H1 (cell line): Measurements from ENCODE around the gene ANKLE1. TPM values are rescaled to one million over a fixed set of nuclear protein-coding genes. Genes with fewer than 3 reads are reported as not detected.

Experiments
- CTCF ChIA-PET: fragments of 300-600 bp; sonication (Branson Sonifier 250); formaldehyde crosslinking; loops from one replicate; lab custom pipeline; 2021; ENCODE audit not compliant: partially characterized antibody; lab: Charles Lee
- POLR2A ChIA-PET: fragments of 300-600 bp; sonication (Branson Sonifier 250); formaldehyde crosslinking; loops from one replicate; lab custom pipeline; 2021; ENCODE audit warnings: inconsistent platforms; ENCODE audit not compliant: partially characterized antibody; lab: Charles Lee
- DNase-seq, 2 experiments: peaks; one replicate each; pipeline versions ENCODE4 v3.0.0 to v3.0.0-alpha.2; 2010 to 2022; ENCODE audit warnings: low spot score in 2 of 2, low read depth in 1 of 2, mixed read lengths in 1 of 2
- FAIRE-seq: peaks from 2 replicates; lab custom pipeline; 2011; peaks lifted over from hg19 to GRCh38; lab: Jason Lieb, UNC
- H2AFZ ChIP-seq: 2 replicates; pipeline ENCODE4 v1.8.1; 2012; ENCODE audit warnings: low read length, inconsistent platforms
- H2AK5ac ChIP-seq: 2 replicates; pipeline ENCODE4 v1.6.1; 2013; ENCODE audit warnings: low read depth, low read length
- H2BK120ac ChIP-seq: replicated peaks from 2 replicates; pipeline ENCODE3; 2013; ENCODE audit warnings: low read depth, low read length, inconsistent platforms
- H2BK12ac ChIP-seq: 2 replicates; pipeline ENCODE4 v1.6.1; 2013; ENCODE audit warnings: low read depth, low read length
- H2BK15ac ChIP-seq: 2 replicates; pipeline ENCODE4 v1.6.1; 2013; ENCODE audit warnings: low read length
- H2BK20ac ChIP-seq: 2 replicates; pipeline ENCODE4 v1.6.1; 2013; ENCODE audit warnings: low read length
- H2BK5ac ChIP-seq: 2 replicates; pipeline ENCODE4 v1.6.1; 2013; ENCODE audit warnings: low read depth, low read length
- H3K14ac ChIP-seq: 2 replicates; pipeline ENCODE4 v1.6.1; 2013; ENCODE audit warnings: inconsistent platforms; ENCODE audit not compliant: insufficient read length
- H3K18ac ChIP-seq: 2 replicates; pipeline ENCODE4 v1.6.1; 2013; ENCODE audit warnings: low read length; ENCODE audit errors: extremely low read depth
- H3K23ac ChIP-seq: 2 replicates; pipeline ENCODE4 v1.6.1; 2013; ENCODE audit warnings: inconsistent platforms; ENCODE audit not compliant: insufficient read length
- H3K23me2 ChIP-seq: 2 replicates; pipeline ENCODE4 v1.6.1; 2013; ENCODE audit warnings: low read depth, low read length
- H3K27ac ChIP-seq: 2 replicates; pipeline ENCODE4 v1.6.1; 2011; ENCODE audit warnings: low read depth, low read length, inconsistent platforms
- H3K27me3 ChIP-seq, 4 experiments: replicated peaks in 1 of 4; 1 replicate in 1 of 4; 2 replicates in 3 of 4; pipeline versions ENCODE4 v1.6.1 to v1.8.1; 2011 to 2013; ENCODE audit warnings: low read length in 3 of 4, mild to moderate bottlenecking in 3 of 4, inconsistent platforms in 2 of 4, mixed read lengths in 2 of 4, moderate library complexity in 1 of 4; ENCODE audit not compliant: control insufficient read depth in 3 of 4, insufficient read depth in 3 of 4; ENCODE audit errors: extremely low read depth in 1 of 4
- H3K36me3 ChIP-seq, 4 experiments: 2 replicates each; pipeline versions ENCODE4 v1.6.1 to v1.8.1; 2011 to 2013; ENCODE audit warnings: mild to moderate bottlenecking in 4 of 4, low read length in 3 of 4, moderate library complexity in 2 of 4, control low read depth in 1 of 4, inconsistent platforms in 1 of 4; ENCODE audit not compliant: insufficient read depth in 4 of 4, control insufficient read depth in 2 of 4
- H3K4ac ChIP-seq: replicated peaks from 2 replicates; pipeline ENCODE3; 2013; ENCODE audit warnings: low read length, low read depth, mixed read lengths, inconsistent platforms; ENCODE audit not compliant: insufficient read length
- H3K4me1 ChIP-seq, 4 experiments: replicated peaks in 1 of 4; 1 replicate in 1 of 4; 2 replicates in 3 of 4; pipeline versions ENCODE4 v1.6.1 to v1.8.1; 2011 to 2013; ENCODE audit warnings: low read length in 3 of 4, inconsistent platforms in 2 of 4, mixed read lengths in 1 of 4; ENCODE audit not compliant: insufficient read depth in 4 of 4, control insufficient read depth in 3 of 4
- H3K4me2 ChIP-seq, 2 experiments: 2 replicates each; pipeline versions ENCODE4 v1.6.1 to v1.8.1; 2011 to 2013; ENCODE audit warnings: low read depth in 2 of 2, low read length in 2 of 2, control low read depth in 1 of 2, inconsistent platforms in 1 of 2, mild to moderate bottlenecking in 1 of 2; ENCODE audit not compliant: insufficient read depth in 1 of 2
- H3K4me3 ChIP-seq, 4 experiments: fragments of 200-600, 300-600 bp in 1 of 4; sonication (generic), shearing (Covaris generic), sonication (Bioruptor Twin) in 1 of 4; 2 replicates each; pipeline versions ENCODE4 v1.5.1 to v1.8.1; 2011 to 2016; ENCODE audit warnings: low read length in 4 of 4, low read depth in 3 of 4, control low read depth in 2 of 4, inconsistent platforms in 2 of 4, mild to moderate bottlenecking in 2 of 4, mixed read lengths in 1 of 4, moderate library complexity in 1 of 4; ENCODE audit not compliant: insufficient read depth in 2 of 4; ENCODE audit errors: extremely low read depth in 1 of 4
- H3K56ac ChIP-seq: replicated peaks from 2 replicates; pipeline ENCODE3; 2013; ENCODE audit warnings: low read depth, mild to moderate bottlenecking, mixed read lengths, low read length, inconsistent platforms; ENCODE audit not compliant: insufficient read length
- H3K79me1 ChIP-seq: 2 replicates; pipeline ENCODE4 v1.6.1; 2013; ENCODE audit warnings: low read depth, low read length, control low read depth
- H3K79me2 ChIP-seq, 2 experiments: 2 replicates each; pipeline versions ENCODE4 v1.6.1 to v1.8.1; 2012 to 2013; ENCODE audit warnings: low read length in 2 of 2, mild to moderate bottlenecking in 2 of 2, inconsistent platforms in 1 of 2; ENCODE audit not compliant: insufficient read depth in 2 of 2, control insufficient read depth in 1 of 2
- H3K9ac ChIP-seq, 4 experiments: replicated peaks in 1 of 4; 1 replicate in 1 of 4; 2 replicates in 3 of 4; pipeline versions ENCODE4 v1.6.1 to v1.8.1; 2011 to 2013; ENCODE audit warnings: low read depth in 3 of 4, low read length in 3 of 4, control low read depth in 2 of 4, mild to moderate bottlenecking in 2 of 4, moderate library complexity in 2 of 4, inconsistent platforms in 1 of 4; ENCODE audit errors: extremely low read depth in 1 of 4
- H3K9me3 ChIP-seq, 2 experiments: 2 replicates each; pipeline versions ENCODE4 v1.6.1 to v1.8.1; 2012 to 2013; ENCODE audit warnings: mild to moderate bottlenecking in 2 of 2, moderate library complexity in 2 of 2, control low read depth in 1 of 2, inconsistent platforms in 1 of 2, low read depth in 1 of 2, low read length in 1 of 2, mixed read lengths in 1 of 2; ENCODE audit not compliant: insufficient read depth in 2 of 2
- H4K20me1 ChIP-seq, 2 experiments: replicated peaks in 1 of 2; 2 replicates each; pipeline versions ENCODE3 to v1.8.1; 2011 to 2013; ENCODE audit warnings: inconsistent platforms in 2 of 2, low read length in 2 of 2, mild to moderate bottlenecking in 1 of 2; ENCODE audit not compliant: insufficient read depth in 2 of 2, control insufficient read depth in 1 of 2
- H4K5ac ChIP-seq: 2 replicates; pipeline ENCODE4 v1.6.1; 2013; ENCODE audit warnings: low read length, low read depth, mixed read lengths, inconsistent platforms; ENCODE audit not compliant: insufficient read length
- H4K8ac ChIP-seq: 2 replicates; pipeline ENCODE4 v1.8.0; 2013; ENCODE audit warnings: mild to moderate bottlenecking, moderate library complexity, low read length, inconsistent platforms; ENCODE audit not compliant: insufficient read depth; ENCODE audit errors: extremely low read depth
- H4K91ac ChIP-seq: replicated peaks from 2 replicates; pipeline ENCODE3; 2013; ENCODE audit warnings: low read length, mixed read lengths, inconsistent platforms; ENCODE audit not compliant: insufficient read length
- CHD1 ChIP-seq: IDR thresholded peaks from 2 replicates; pipeline ENCODE4 v1.6.1; 2012; ENCODE audit warnings: low read depth, low read length, improper control_type of control experiment
- GABPA ChIP-seq: IDR thresholded peaks from 2 replicates; pipeline ENCODE4 v1.6.1; 2011; ENCODE audit warnings: mild to moderate bottlenecking, low read length, moderate library complexity, borderline replicate concordance; ENCODE audit not compliant: insufficient read depth
- POLR2A ChIP-seq, 2 experiments: IDR thresholded peaks; 1 replicate in 1 of 2; 2 replicates in 1 of 2; pipeline ENCODE4 v1.6.1; 2011; ENCODE audit warnings: low read depth in 2 of 2, low read length in 2 of 2, mild to moderate bottlenecking in 2 of 2; ENCODE audit errors: control extremely low read depth in 1 of 2
- RBBP5 ChIP-seq: IDR thresholded peaks from 2 replicates; pipeline ENCODE4 v1.7.1; 2012; ENCODE audit warnings: low read depth, mild to moderate bottlenecking, inconsistent platforms, low read length, moderate library complexity, borderline replicate concordance
- RNF2 ChIP-seq: fragments of 200-900, 300-1000 bp; sonication (generic); IDR thresholded peaks from 2 replicates; pipeline ENCODE4 v1.7.1; 2016; ENCODE audit warnings: borderline replicate concordance, low read depth, mild to moderate bottlenecking, antibody characterized with exemption, low read length; ENCODE audit not compliant: poor library complexity, severe bottlenecking; ENCODE audit errors: missing control alignments
- SIN3A ChIP-seq, 2 experiments: IDR thresholded peaks in 1 of 2; conservative IDR thresholded peaks in 1 of 2; 2 replicates each; pipeline ENCODE4 v1.6.1; 2011 to 2012; ENCODE audit warnings: low read length in 2 of 2, improper control_type of control experiment in 1 of 2, low read depth in 1 of 2, mild to moderate bottlenecking in 1 of 2
- SIX5 ChIP-seq: IDR thresholded peaks from 2 replicates; pipeline ENCODE4 v1.6.1; 2011; ENCODE audit warnings: mild to moderate bottlenecking, low read depth, low read length
- TAF1 ChIP-seq: IDR thresholded peaks from 2 replicates; pipeline ENCODE4 v1.6.1; 2011; ENCODE audit warnings: mild to moderate bottlenecking, low read depth, low read length
- TAF7 ChIP-seq: optimal IDR thresholded peaks from 2 replicates; pipeline ENCODE3; 2011; ENCODE audit warnings: low read depth, mild to moderate bottlenecking, inconsistent platforms, low read length, moderate library complexity, borderline replicate concordance
- TEAD4 ChIP-seq: IDR thresholded peaks from 2 replicates; pipeline ENCODE4 v1.6.1; 2012; ENCODE audit warnings: low read depth, low read length, inconsistent platforms, mixed read lengths
- WGBS, 2 experiments: shearing (Covaris generic) in 1 of 2; methylation state at CpG; one replicate each; pipeline versions ENCODE4 v1.1.6 to v1.1.7; 2013 to 2015; ENCODE audit warnings: low lambda C conversion rate in 2 of 2, mixed read lengths in 2 of 2, inconsistent platforms in 1 of 2, low coverage in 1 of 2, missing lambda C conversion rate in 1 of 2; ENCODE audit not compliant: insufficient replicate concordance in 2 of 2, insufficient coverage in 1 of 2, insufficient read length in 1 of 2; ENCODE audit errors: extremely low coverage in 1 of 2, missing lambda C conversion rate in 1 of 2; 5-methylcytosine and 5-hydroxymethylcytosine counted together
- polyA plus RNA-seq, 7 experiments: library from polyadenylated mRNA; depleted of rRNA in 3 of 7; stranded (reverse) in 5 of 7; unstranded in 2 of 7; fragments of >200 nt in 5 of 7; fragments of 200-250 nt in 2 of 7; gene quantifications; 1 replicate in 5 of 7; 2 replicates in 1 of 7; 4 replicates in 1 of 7; pipeline versions ENCODE4 v1.2.1 to v1.2.3, GENCODE V29; 2011 to 2013; ENCODE audit warnings: missing spikeins in 2 of 7, mixed read lengths in 2 of 7
- total RNA-seq: library from RNA; stranded (reverse); fragmentation: NEBNext Ultra II Directional; extraction: Animal tissue kit (Norgen Biotek cat#: 25700); gene quantifications from 2 replicates; pipeline ENCODE4 v1.2.1, GENCODE V29; 2021

Gene ANKLE1
- total and polyA plus RNA-seq, 2 of the 8 experiments (the other 6 are each of a cell fraction or from before 2014, with no cell fraction given): 6.1 to 9.6 TPM

GRCh38 chr19:17235300-17235970, 46.3 kb upstream of the ANKLE1 start:
- POLR2A ChIA-PET: interaction anchor here (0.6 to 12.3 kb wide), 22 partner anchors 7 to 825 kb away, joined by 3 to 118 read pairs (median 4); partner anchors contain the start of genes ANKLE1, BABAM1, MRPL34 and NR2F6
- 0 out of 2 replicates have a peak overlapping the region, but pooled peaks have one; percentile 17 for H2BK12ac ChIP-seq
- peaks cover 8 to 19% of the 10 kb centered on the region in 2 experiments for H4K20me1 ChIP-seq
- peaks cover 4% of the 10 kb centered on the region; the same call in 1 of the 2 replicates for H3K23me2 ChIP-seq
- WGBS, 2 experiments: 2% methylated on average over 57 of the region's 80 CpGs; no CpG with 5 or more reads in 1 of the 2 experiments
- H3K9ac ChIP-seq: peak overlapping the region; percentile 49 to 87 (median 66)
- H3K23ac ChIP-seq: no peak overlapping the region
- no peak overlapping the region for H2BK15ac ChIP-seq
- peak overlapping the region; percentile 94 for H3K4ac ChIP-seq
- H3K18ac ChIP-seq: peak overlapping the region; percentile 98
- no peak overlapping the region for H2BK120ac ChIP-seq
- peak overlapping the region; percentile 91 for H4K5ac ChIP-seq
- peaks cover 3 to 11% (median 7%) of the 10 kb centered on the region in 4 experiments for H3K4me1 ChIP-seq
- H3K4me2 ChIP-seq: peak overlapping the region; percentile 90 to 92
- no peak overlapping the region for H3K14ac ChIP-seq
- H4K91ac ChIP-seq: peak overlapping the region; percentile 90
- 0 out of 2 replicates have a peak overlapping the region, but pooled peaks have one; percentile 39 for H2AK5ac ChIP-seq
- peak overlapping the region; percentile 64; the same call in 1 of the 2 replicates for H3K27ac ChIP-seq
- peak overlapping the region; percentile 89; the same call in 1 of the 2 replicates for H4K8ac ChIP-seq
- peaks cover 5 to 39% of the 10 kb centered on the region in 2 experiments; a peak in 3 of 4 replicates for H3K79me2 ChIP-seq
- no peak overlapping the region for H2BK20ac ChIP-seq
- peak overlapping the region; percentile 93; the same call in 1 of the 2 replicates for H2BK5ac ChIP-seq
- H3K4me3 ChIP-seq: peak overlapping the region; percentile 80 to 89 (median 86)
- CTCF ChIA-PET: interaction anchor here (0.9 to 3.4 kb wide), 11 partner anchors 9 to 170 kb away, joined by 3 to 18 read pairs (median 5); partner anchors contain the start of genes BABAM1 and OCEL1
- no peak overlapping the region for H2AFZ ChIP-seq
- peak overlapping the region; percentile 69 for H3K56ac ChIP-seq
- H3K36me3 ChIP-seq: peaks cover 9 to 41% (median 13%) of the 10 kb centered on the region in 4 experiments
- FAIRE-seq (no peak), DNase-seq (peak in 1 of 2 experiments; percentile 80)
- H3K79me1 ChIP-seq: peaks cover 17% of the 10 kb centered on the region
- no peaks in the 10 kb centered on the region for H3K27me3 ChIP-seq
- no peaks in the 10 kb centered on the region for H3K9me3 ChIP-seq
- TF ChIP-seq GABPA: no peak
- TF ChIP-seq RBBP5: 0 out of 2 replicates have a peak, but pooled peaks have one; percentile 26
- no peak for TF ChIP-seq CHD1
- TF ChIP-seq TEAD4: no peak
- TF ChIP-seq RNF2: no peak
- TF ChIP-seq TAF1: peak; percentile 67
- TF ChIP-seq SIN3A (conservative IDR thresholded peaks at IDR 0.05 in 1 of 2, IDR thresholded peaks at IDR 0.05 in 1 of 2; ENCODE audit: low read depth in 1 of 2, low read length in 2 of 2): peak; percentile 71 to 76; a peak in 2 of 4 replicates
- TF ChIP-seq TAF7: peak; percentile 43
- TF ChIP-seq SIX5: no peak
- TF ChIP-seq POLR2A (IDR thresholded peaks at IDR 0.05; ENCODE audit: control extremely low read depth in 1 of 2, low read depth in 2 of 2, low read length in 2 of 2): peak in 1 of 2 experiments; percentile 8; a peak in 1 of 3 replicates
